Skeletal muscle cell (primary cell): ENCODE results near the gene DDAH1.
A peak's percentile ranks its signal among the peaks of the same experiment; 100 is the strongest.

Source experiments
- DNase-seq: peaks from one replicate; pipeline ENCODE4 v3.0.0-alpha.2; 2010; ENCODE audit warnings: low read depth
- H3K4me3 ChIP-seq: 2 replicates; pipeline ENCODE4 v1.5.1; 2011; ENCODE audit warnings: low read depth, mild to moderate bottlenecking, control low read depth, low read length, moderate library complexity

DDAH1 gene

DNA sequence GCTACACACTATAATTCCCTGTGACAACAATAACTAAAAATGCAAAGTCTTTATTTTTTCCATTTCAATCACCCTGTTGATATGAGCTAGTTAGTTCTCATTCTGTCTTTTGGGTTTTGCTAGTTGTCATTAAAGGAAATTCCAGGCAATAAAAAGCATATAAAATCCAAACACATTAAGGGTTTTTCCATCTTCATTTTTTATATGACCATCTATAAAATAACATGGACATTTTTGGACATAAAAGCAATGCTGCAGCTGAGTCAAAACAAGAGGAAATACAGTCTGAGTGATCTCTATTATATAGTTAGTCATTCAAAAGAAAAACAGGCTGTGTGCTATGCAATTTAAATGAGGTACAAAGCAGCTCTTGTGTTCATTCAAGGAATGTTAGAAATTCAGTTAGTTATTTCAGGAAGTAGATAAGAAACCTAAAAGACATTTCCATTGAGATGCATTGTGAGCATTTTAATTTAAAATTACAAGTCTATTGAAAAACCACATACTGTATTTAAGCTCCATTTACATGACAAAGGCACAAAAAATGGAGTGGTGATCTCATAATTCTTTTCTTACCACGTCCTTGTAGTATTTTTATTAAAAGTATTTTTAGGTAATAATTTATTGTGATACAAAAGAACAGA, 121.2 kb downstream of the DDAH1 start:
- no peak for DNase-seq
- no peak overlapping the region for H3K4me3 ChIP-seq

- no peak for DNase-seq
- H3K4me3 ChIP-seq, result no peak overlapping the region
Observed at GRCh38 chr1:85343213-85343611, 121.7 kb downstream of the DDAH1 start.

DNA sequence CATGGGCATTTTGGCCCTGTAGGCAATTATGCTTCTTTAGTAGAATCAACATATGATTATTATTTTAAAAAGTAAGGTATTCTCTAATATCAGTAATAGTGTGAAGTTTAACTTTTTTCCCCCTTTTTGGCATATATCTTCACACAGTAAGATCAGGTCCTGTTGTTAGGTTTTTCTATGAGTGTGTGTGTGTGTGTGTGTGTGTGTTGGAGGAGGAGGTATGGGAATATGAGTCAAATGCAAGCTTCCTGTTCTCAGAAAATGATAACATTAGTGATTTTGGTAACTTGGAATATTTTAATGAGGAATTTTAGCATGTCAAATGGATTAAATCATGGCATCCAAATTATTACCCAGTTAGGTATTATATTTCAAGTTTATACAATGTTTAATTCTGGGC, 122.8 kb downstream of the DDAH1 start:
- no peak overlapping the region for H3K4me3 ChIP-seq
- DNase-seq, result no peak

DNA sequence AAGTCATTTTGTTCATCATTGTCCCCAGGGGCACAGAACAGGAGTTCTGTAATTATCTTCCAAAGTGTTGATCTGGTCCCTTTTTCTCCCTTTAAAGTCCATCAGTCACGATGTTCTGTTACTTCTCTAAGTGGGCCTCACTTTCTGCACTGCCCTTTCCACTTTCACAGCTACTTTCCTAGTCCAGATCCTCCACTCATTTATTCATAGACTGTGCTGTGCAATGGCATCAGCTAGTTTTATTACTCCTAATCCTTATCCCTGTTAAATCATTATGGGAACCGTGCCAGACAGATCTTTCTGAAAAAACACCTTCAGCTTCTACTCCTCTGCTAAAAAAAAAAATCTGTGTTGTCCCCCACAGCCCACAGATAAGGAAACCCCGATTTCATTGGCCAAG, 124.5 kb downstream of the DDAH1 start:
- no peak for DNase-seq
- H3K4me3 ChIP-seq, result no peak overlapping the region

GRCh38 chr1:85339656-85340399, 125.1 kb downstream of the DDAH1 start:
- H3K4me3 ChIP-seq, result no peak overlapping the region
- no peak for DNase-seq

GRCh38 chr1:85339089-85339488, 125.9 kb downstream of the DDAH1 start:
- no peak overlapping the region for H3K4me3 ChIP-seq
- no peak for DNase-seq

GRCh38 chr1:85334962-85335361, 130.0 kb downstream of the DDAH1 start:
- no peak for DNase-seq
- no peak overlapping the region for H3K4me3 ChIP-seq

DNA sequence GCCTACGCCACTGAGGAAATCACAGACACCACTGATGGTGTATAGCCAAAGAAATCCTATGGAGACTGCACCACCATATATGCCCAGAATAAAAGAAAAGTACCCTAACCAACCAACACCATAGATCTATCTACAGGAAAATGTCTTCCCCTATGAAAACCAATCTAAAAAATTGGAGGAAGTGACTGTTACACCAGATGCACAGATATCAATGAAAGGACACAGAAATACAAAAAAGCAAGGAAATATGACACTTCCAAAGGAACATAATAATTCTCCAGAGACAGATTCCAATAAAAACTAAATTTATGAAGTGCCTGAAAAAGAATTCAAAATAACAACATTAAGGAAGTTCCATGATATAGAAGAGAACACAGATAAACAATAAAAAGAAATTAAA, 131.8 kb downstream of the DDAH1 start:
- no peak for DNase-seq
- no peak overlapping the region for H3K4me3 ChIP-seq

- H3K4me3 ChIP-seq, result no peak overlapping the region
- DNase-seq, result no peak
Observed at GRCh38 chr1:85332575-85332974, 132.4 kb downstream of the DDAH1 start.

- DNase-seq, result peak; percentile 91
- H3K4me3 ChIP-seq, result no peak overlapping the region
Observed at GRCh38 chr1:85330711-85331290, 134.2 kb downstream of the DDAH1 start.

GRCh38 chr1:85330214-85330631, 134.7 kb downstream of the DDAH1 start:
- peak; percentile 81 for DNase-seq
- H3K4me3 ChIP-seq, result no peak overlapping the region

DNA sequence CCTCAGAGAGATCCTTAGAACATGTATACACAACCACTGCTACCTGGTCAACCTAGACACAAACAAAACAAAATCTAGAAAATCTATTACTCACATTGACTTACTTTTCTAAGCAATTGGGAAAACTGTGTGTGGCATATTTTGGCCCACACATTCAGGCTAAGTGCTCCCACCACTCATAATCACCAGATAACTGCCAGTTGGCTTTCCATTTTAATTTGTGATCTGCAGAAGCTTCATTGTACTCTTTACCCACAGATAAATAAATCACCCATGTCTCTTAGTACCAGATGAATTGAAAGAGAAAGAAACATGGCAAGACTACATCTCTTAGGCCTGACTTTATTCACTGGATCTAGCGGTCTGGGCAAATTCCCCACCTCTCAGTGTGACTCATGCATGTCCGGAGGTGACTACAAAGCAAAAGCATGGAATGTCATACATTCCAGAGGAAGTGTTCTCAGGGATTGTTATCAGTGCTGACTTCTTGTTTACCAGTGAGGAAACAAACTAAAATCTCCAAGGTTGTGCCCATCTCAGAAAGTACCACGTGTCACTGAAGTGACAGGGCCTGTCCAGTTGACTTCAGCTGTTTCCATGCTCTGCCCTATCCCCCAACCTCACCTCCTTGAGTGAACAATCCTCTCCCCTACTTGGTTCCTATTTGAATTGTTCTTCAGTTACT, 136.1 kb downstream of the DDAH1 start:
- no peak overlapping the region for H3K4me3 ChIP-seq
- peak; percentile 87 for DNase-seq

GRCh38 chr1:85327759-85328158, 137.2 kb downstream of the DDAH1 start:
- no peak overlapping the region for H3K4me3 ChIP-seq
- DNase-seq, result no peak

GRCh38 chr1:85326851-85327250, 138.1 kb downstream of the DDAH1 start:
- H3K4me3 ChIP-seq, result no peak overlapping the region
- DNase-seq, result no peak

DNA sequence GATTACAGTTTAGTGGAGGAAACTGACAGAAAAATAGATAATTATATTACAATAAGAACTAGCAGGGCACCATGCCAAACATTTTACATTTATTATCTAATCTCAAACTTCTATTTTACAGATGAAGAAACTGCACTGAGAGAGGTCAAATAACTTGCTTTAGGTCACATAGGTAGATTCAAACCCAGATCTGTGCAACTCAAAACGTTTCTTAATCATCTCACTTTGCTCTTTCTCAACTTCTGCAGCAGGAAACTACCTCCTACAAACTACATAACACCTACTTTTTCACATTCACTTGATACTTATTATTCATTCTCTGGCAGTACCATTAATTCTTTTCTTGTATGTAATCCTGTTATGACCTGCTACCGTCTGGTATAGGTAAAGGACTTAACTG, 138.6 kb downstream of the DDAH1 start:
- H3K4me3 ChIP-seq, result no peak overlapping the region
- DNase-seq, result no peak

DNA sequence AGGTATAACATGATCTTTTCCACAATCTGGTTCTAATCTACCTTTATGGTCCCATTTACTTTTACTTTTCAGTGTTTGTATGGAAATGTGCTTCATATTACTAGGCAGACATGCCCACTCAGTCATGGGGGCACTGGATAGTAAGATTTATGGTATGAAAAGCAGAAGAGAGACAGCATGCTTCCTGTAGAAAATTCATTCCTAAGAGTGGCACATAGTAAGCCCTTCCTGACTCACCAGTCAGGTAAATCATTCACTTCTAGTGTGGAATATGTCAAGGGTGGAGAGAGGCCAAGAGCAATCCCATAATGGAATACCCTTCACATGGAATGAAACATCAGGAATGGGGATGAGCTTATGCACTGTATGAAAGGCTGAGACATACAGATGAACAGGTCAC, 139.0 kb downstream of the DDAH1 start:
- no peak overlapping the region for H3K4me3 ChIP-seq
- DNase-seq, result no peak

- H3K4me3 ChIP-seq, result no peak overlapping the region
- DNase-seq, result no peak
Observed at GRCh38 chr1:85323770-85324169, 141.2 kb downstream of the DDAH1 start.

- DNase-seq, result no peak
- no peak overlapping the region for H3K4me3 ChIP-seq
Observed at GRCh38 chr1:85322655-85323054, 142.3 kb downstream of the DDAH1 start.

- peak; percentile 53 for DNase-seq
- H3K4me3 ChIP-seq, result no peak overlapping the region
Observed at GRCh38 chr1:85321237-85321964, 143.6 kb downstream of the DDAH1 start.
